ENCODE measurements around the gene SHB.

DNA sequence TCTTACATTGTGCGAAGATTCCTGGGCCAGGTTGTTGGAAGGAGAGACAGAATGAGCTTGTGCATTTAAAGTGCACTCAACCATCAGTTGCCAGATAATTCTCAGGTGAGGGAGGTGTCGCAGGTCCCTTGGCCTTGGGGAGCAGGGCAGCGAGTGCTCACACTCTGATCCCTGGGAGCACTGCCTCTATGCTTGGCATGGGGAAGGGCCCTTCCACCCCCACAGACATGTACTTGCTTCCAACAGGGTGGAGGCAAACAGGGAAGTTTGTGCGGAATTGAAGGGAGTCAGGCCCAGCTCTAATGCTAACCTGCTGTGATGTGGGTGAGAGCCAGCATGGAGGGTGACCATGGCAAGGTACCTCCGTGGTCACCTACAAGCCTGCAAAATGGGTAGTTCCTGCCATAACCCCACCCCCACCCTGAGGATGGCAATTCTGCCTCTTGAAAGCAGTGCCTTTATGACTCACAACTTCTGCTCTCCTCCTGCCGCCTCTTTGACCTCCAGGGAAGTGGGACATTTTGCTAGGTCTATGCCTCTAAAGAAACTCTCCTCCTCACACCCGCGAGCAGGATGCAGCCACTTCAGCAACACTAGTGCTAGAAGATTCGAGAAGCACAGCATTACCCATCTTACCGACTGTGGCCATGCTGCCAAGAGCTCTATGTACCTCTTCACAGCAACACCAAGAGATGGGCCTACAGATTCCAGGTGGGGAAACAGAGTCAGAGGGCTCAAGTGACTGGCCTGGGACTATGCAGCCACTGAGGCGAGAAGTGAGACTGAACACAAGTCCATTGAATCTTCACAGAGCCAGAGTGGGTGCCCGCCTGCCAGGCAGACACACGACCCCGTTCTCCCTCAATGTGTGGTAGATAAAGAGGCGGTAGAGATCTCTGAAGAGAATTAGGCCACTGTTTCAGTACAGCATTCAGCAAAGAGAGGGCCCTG, 143.0 kb downstream of the SHB start:
- TF ChIP-seq, protein P1, sequence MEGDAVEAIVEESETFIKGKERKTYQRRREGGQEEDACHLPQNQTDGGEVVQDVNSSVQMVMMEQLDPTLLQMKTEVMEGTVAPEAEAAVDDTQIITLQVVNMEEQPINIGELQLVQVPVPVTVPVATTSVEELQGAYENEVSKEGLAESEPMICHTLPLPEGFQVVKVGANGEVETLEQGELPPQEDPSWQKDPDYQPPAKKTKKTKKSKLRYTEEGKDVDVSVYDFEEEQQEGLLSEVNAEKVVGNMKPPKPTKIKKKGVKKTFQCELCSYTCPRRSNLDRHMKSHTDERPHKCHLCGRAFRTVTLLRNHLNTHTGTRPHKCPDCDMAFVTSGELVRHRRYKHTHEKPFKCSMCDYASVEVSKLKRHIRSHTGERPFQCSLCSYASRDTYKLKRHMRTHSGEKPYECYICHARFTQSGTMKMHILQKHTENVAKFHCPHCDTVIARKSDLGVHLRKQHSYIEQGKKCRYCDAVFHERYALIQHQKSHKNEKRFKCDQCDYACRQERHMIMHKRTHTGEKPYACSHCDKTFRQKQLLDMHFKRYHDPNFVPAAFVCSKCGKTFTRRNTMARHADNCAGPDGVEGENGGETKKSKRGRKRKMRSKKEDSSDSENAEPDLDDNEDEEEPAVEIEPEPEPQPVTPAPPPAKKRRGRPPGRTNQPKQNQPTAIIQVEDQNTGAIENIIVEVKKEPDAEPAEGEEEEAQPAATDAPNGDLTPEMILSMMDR (IDR thresholded peaks at IDR 0.05) = no peak
- TF ChIP-seq POLR2A (IDR thresholded peaks at IDR 0.05) = no peak

Measured in lower leg skin (tissue), 3 donors.